Hepatocyte (in vitro differentiated cells): ENCODE data around the gene NLK.

Experiments used
- CTCF ChIP-seq: fragments of 200-600 bp; sonication (generic); IDR thresholded peaks from 2 replicates; pipeline ENCODE4 v1.5.1; 2016; ENCODE audit warnings: antibody characterized with exemption, mild to moderate bottlenecking; ENCODE audit not compliant: poor library complexity
- EZH2 ChIP-seq: fragments of 200-600 bp; sonication (generic); IDR thresholded peaks from 2 replicates; pipeline ENCODE4 v1.6.1; 2016; ENCODE audit warnings: antibody characterized with exemption, mild to moderate bottlenecking, borderline replicate concordance
- EZH2phosphoT487 ChIP-seq: fragments of 200-600 bp; sonication (generic); IDR thresholded peaks from one replicate; pipeline ENCODE4 v1.6.1; 2018; ENCODE audit warnings: antibody characterized with exemption, mild to moderate bottlenecking, low read depth, moderate library complexity; ENCODE audit not compliant: unreplicated experiment, severe bottlenecking

- TF ChIP-seq EZH2phosphoT487, result no peak
- TF ChIP-seq CTCF, result no peak
- no peak for TF ChIP-seq EZH2
Measured at GRCh38 chr17:28118362-28118761, 75.9 kb downstream of the NLK start.
